ENCODE results near the gene MAD2L1BP. TPM values are rescaled to one million over a fixed set of nuclear protein-coding genes. Genes with fewer than 3 reads are reported as not detected.

MAD2L1BP gene
- total RNA-seq, 1 experiment from 2014 or later, result 36.6 TPM

- Histone ChIP-seq H3K27me3 (ENCODE audit: insufficient read depth, low read length) (no peaks in the 10 kb centered on the region), H2AFZ (ENCODE audit: low read depth, low read length, poor library complexity, severe bottlenecking) (no peak overlapping the region), H3K27ac (ENCODE audit: low read depth, low read length) (no peak overlapping the region), H3K9me3 (ENCODE audit: control insufficient read depth in 1 of 2, insufficient read depth in 1 of 2, low read depth in 1 of 2, low read length in 2 of 2) (no peaks in the 10 kb centered on the region), H3K36me3 (ENCODE audit: control insufficient read depth in 1 of 2, insufficient read depth in 2 of 2, low read length in 2 of 2) (peaks cover 22 to 27% of the 10 kb centered on the region in 2 experiments; a peak in 3 of 4 replicates), H3K79me2 (ENCODE audit: insufficient read depth, low read length) (no peaks in the 10 kb centered on the region), H3K4me2 (ENCODE audit: low read length) (no peak overlapping the region), H3K9me2 (ENCODE audit: insufficient read depth) (no peaks in the 10 kb centered on the region), H4K20me1 (ENCODE audit: insufficient read depth) (no peaks in the 10 kb centered on the region), H3K4me1 (ENCODE audit: control insufficient read depth in 1 of 2, insufficient read depth in 2 of 2, low read length in 2 of 2) (no peaks in the 10 kb centered on the region), H3K4me3 (replicated peaks in 1 of 2; ENCODE audit: low read depth in 1 of 2, low read length in 2 of 2) (no peak overlapping the region), H3K9ac (ENCODE audit: low read length) (no peak overlapping the region)
- POLR2A ChIA-PET, result interaction anchor here (0.6 to 5.9 kb wide), 5 partner anchors 10 to 13 kb away, joined by 3 to 43 read pairs (median 3); partner anchors contain the start of gene GTPBP2
- intact Hi-C loops (cut with micrococcal nuclease), result no loop called here
- BruUV-seq (replicated peaks), result no TSS peak
- CTCF ChIA-PET, result no interaction called here
- DNase-seq (ENCODE audit: low read depth, low spot score) (no peak), ATAC-seq (no peak)
- TF ChIP-seq FOSL1 (IDR thresholded peaks at IDR 0.05; ENCODE audit: low read depth), result no peak
- no peak for TF ChIP-seq EGR1 (IDR thresholded peaks at IDR 0.05; ENCODE audit: low read depth)
- TF ChIP-seq CBX3 (IDR thresholded peaks at IDR 0.05; ENCODE audit: low read depth), result no peak
- TF ChIP-seq ZNF274 (IDR thresholded peaks at IDR 0.05; ENCODE audit: low read depth, low read length), result no peak
- TF ChIP-seq POLR2AphosphoS5 (IDR thresholded peaks at IDR 0.05; ENCODE audit: low read depth, low read length), result no peak
- no peak for TF ChIP-seq SRF (IDR thresholded peaks at IDR 0.05; ENCODE audit: low read depth)
- no peak for TF ChIP-seq ATF3 (IDR thresholded peaks at IDR 0.05)
- RAD21 ChIA-PET (ENCODE audit: low non-redundant PET in 1 of 2, low total read pairs in 2 of 2, uncharacterized antibody in 2 of 2, unreplicated experiment in 2 of 2), result no interaction called here
These were observed 18.7 kb upstream of the MAD2L1BP start for GRCh38 chr6:43616725-43617472.

GRCh38 chr6:43621078-43621835, 14.4 kb upstream of the MAD2L1BP start:
- CTCF ChIA-PET, result no interaction called here
- POLR2A ChIA-PET, result no interaction called here
- ATAC-seq (peak; percentile 10; the same call in 1 of the 2 replicates), DNase-seq (ENCODE audit: low read depth, low spot score) (no peak)
- Histone ChIP-seq H3K79me2 (ENCODE audit: insufficient read depth, low read length) (peaks cover 3% of the 10 kb centered on the region; the same call in 1 of the 2 replicates), H3K4me1 (ENCODE audit: control insufficient read depth in 1 of 2, insufficient read depth in 2 of 2, low read length in 2 of 2) (no peaks in the 10 kb centered on the region), H3K4me2 (ENCODE audit: low read length) (no peak overlapping the region), H2AFZ (ENCODE audit: low read depth, low read length, poor library complexity, severe bottlenecking) (no peak overlapping the region), H3K9me2 (ENCODE audit: insufficient read depth) (no peaks in the 10 kb centered on the region), H4K20me1 (ENCODE audit: insufficient read depth) (no peaks in the 10 kb centered on the region), H3K9me3 (ENCODE audit: control insufficient read depth in 1 of 2, insufficient read depth in 1 of 2, low read depth in 1 of 2, low read length in 2 of 2) (no peaks in the 10 kb centered on the region), H3K9ac (ENCODE audit: low read length) (no peak overlapping the region), H3K27ac (ENCODE audit: low read depth, low read length) (no peak overlapping the region), H3K36me3 (ENCODE audit: control insufficient read depth in 1 of 2, insufficient read depth in 2 of 2, low read length in 2 of 2) (peaks cover 26 to 55% of the 10 kb centered on the region in 2 experiments; a peak in 3 of 4 replicates), H3K4me3 (replicated peaks in 1 of 2; ENCODE audit: low read depth in 1 of 2, low read length in 2 of 2) (no peak overlapping the region), H3K27me3 (ENCODE audit: insufficient read depth, low read length) (no peaks in the 10 kb centered on the region)
- intact Hi-C loops (cut with micrococcal nuclease), result no loop called here
- RAD21 ChIA-PET (ENCODE audit: low non-redundant PET in 1 of 2, low total read pairs in 2 of 2, uncharacterized antibody in 2 of 2, unreplicated experiment in 2 of 2), result no interaction called here
- TF ChIP-seq POLR2AphosphoS5 (IDR thresholded peaks at IDR 0.05; ENCODE audit: low read depth, low read length) (peak; percentile 56; the same call in 1 of the 2 replicates), ATF3 (IDR thresholded peaks at IDR 0.05) (no peak)
- BruUV-seq (replicated peaks), result no TSS peak
